SKM-1 treated with dmso at 0.1 percent for 144 hours (cell line): ENCODE measurements around the gene IQCF5.
"Not testable (repeated sequence)": the region's sequence is repeated elsewhere in the genome, so short reads cannot be mapped to it uniquely, and the experiment has no call there.

Source experiments
- DNase-seq: peaks from one replicate; lab custom pipeline; 2025; ENCODE audit not compliant: unreplicated experiment; lab: John Stamatoyannopoulos, UW

Gene IQCF5

GRCh38 chr3:51869304-51869703, 6.1 kb downstream of the IQCF5 start:
- no peak for DNase-seq

- not testable (repeated sequence) for DNase-seq
Measured at GRCh38 chr3:51868896-51869295, 6.5 kb downstream of the IQCF5 start.

- no peak for DNase-seq
Measured at GRCh38 chr3:51862886-51863285, 12.5 kb downstream of the IQCF5 start.

- DNase-seq = peak; percentile 22
Measured at GRCh38 chr3:51860703-51861665, 14.4 kb downstream of the IQCF5 start, which contains the start of gene IQCF2. Gene IQCF2 (plus strand): TSS chr3:51861615. CDS start chr3:51861667, 52 bp downstream.

GRCh38 chr3:51855411-51855810, 20.0 kb downstream of the IQCF5 start:
- not testable (repeated sequence) for DNase-seq

- DNase-seq = no peak
Measured at GRCh38 chr3:51845129-51845528, 30.3 kb downstream of the IQCF5 start.

- no peak for DNase-seq
Measured at GRCh38 chr3:51836606-51837005, 38.8 kb downstream of the IQCF5 start.

GRCh38 chr3:51830836-51831385, 44.5 kb downstream of the IQCF5 start:
- DNase-seq = no peak

GRCh38 chr3:51830345-51830744, 45.1 kb downstream of the IQCF5 start:
- DNase-seq = no peak

GRCh38 chr3:51828297-51828696, 47.1 kb downstream of the IQCF5 start:
- no peak for DNase-seq
